Endothelial cell of umbilical vein (primary cell): Measurements from ENCODE around the gene WNT2. TPM values are rescaled to one million over a fixed set of nuclear protein-coding genes. Genes with fewer than 3 reads are reported as not detected.

Experiments used
- BruUV-seq: library from RNA; stranded (reverse); fragments of 400-500 nt; replicated peaks from 2 replicates; lab custom pipeline; 2021; lab: Mats Ljungman, UMichigan
- CTCF ChIA-PET: fragments of 300-600, 350-600 bp; sonication (Branson Sonifier 250); formaldehyde crosslinking; loops from one replicate; lab custom pipeline; 2021; ENCODE audit warnings: antibody characterized with exemption, inconsistent platforms; lab: Charles Lee
- POLR2A ChIA-PET: fragments of 300-600, 350-600 bp; sonication (Branson Sonifier 250); formaldehyde crosslinking; loops from one replicate; lab custom pipeline; 2021; ENCODE audit warnings: antibody characterized with exemption, inconsistent platforms; lab: Charles Lee
- DNase-seq: peaks from one replicate; pipeline ENCODE4 v3.0.0-alpha.2; 2011; ENCODE audit warnings: low read depth, low spot score
- FAIRE-seq: peaks from 2 replicates; lab custom pipeline; 2011; peaks lifted over from hg19 to GRCh38; lab: Jason Lieb, UNC
- H2AFZ ChIP-seq: 2 replicates; pipeline ENCODE4 v1.6.0; 2012; ENCODE audit warnings: low read depth, low read length, control low read depth, inconsistent platforms
- H3K27ac ChIP-seq: 2 replicates; pipeline ENCODE4 v1.5.1; 2011; ENCODE audit warnings: low read depth, mild to moderate bottlenecking, control low read depth, low read length, moderate library complexity; ENCODE audit not compliant: insufficient read depth
- H3K27me3 ChIP-seq, 2 experiments: 2 replicates each; pipeline versions ENCODE4 v1.6.0 to v1.6.1; 2011; ENCODE audit warnings: low read length in 2 of 2, mixed read lengths in 1 of 2; ENCODE audit not compliant: control insufficient read depth in 2 of 2, insufficient read depth in 2 of 2
- H3K36me3 ChIP-seq, 2 experiments: 2 replicates in 1 of 2; 3 replicates in 1 of 2; pipeline ENCODE4 v1.5.1; 2011; ENCODE audit warnings: low read length in 2 of 2, mild to moderate bottlenecking in 1 of 2, moderate library complexity in 1 of 2; ENCODE audit not compliant: control insufficient read depth in 2 of 2, insufficient read depth in 2 of 2; ENCODE audit errors: extremely low read depth in 1 of 2
- H3K4me1 ChIP-seq: 3 replicates; pipeline ENCODE4 v1.5.1; 2011; ENCODE audit warnings: mild to moderate bottlenecking, low read length; ENCODE audit not compliant: control insufficient read depth, insufficient read depth; ENCODE audit errors: extremely low read depth
- H3K4me2 ChIP-seq: 2 replicates; pipeline ENCODE4 v1.6.1; 2011; ENCODE audit warnings: low read length, control low read depth, mixed read lengths; ENCODE audit not compliant: insufficient read depth
- H3K4me3 ChIP-seq, 3 experiments: fragments of 200-600 bp in 1 of 3; sonication (generic), shearing (Covaris generic) in 1 of 3; replicated peaks in 1 of 3; 2 replicates each; pipeline ENCODE4 v1.5.1; 2011 to 2016; ENCODE audit warnings: control low read depth in 3 of 3, low read length in 3 of 3, mild to moderate bottlenecking in 2 of 3, inconsistent platforms in 1 of 3, low read depth in 1 of 3, moderate library complexity in 1 of 3; ENCODE audit not compliant: insufficient read depth in 1 of 3
- H3K79me2 ChIP-seq: 2 replicates; pipeline ENCODE4 v1.6.0; 2012; ENCODE audit warnings: low read length, inconsistent platforms; ENCODE audit not compliant: control insufficient read depth, insufficient read depth
- H3K9ac ChIP-seq: replicated peaks from 2 replicates; pipeline ENCODE3; 2011; ENCODE audit warnings: low read length, control low read depth; ENCODE audit not compliant: insufficient read depth; ENCODE audit errors: extremely low read depth
- H3K9me1 ChIP-seq: replicated peaks from 3 replicates; pipeline ENCODE4 v1.6.0; 2011; ENCODE audit warnings: mild to moderate bottlenecking, low read length; ENCODE audit not compliant: control insufficient read depth, insufficient read depth; ENCODE audit errors: extremely low read depth
- H3K9me3 ChIP-seq: replicated peaks from 2 replicates; pipeline ENCODE4 v1.5.1; 2012; ENCODE audit warnings: low read length, inconsistent platforms; ENCODE audit not compliant: control insufficient read depth, insufficient read depth
- H4K20me1 ChIP-seq: replicated peaks from 2 replicates; pipeline ENCODE3; 2011; ENCODE audit warnings: mild to moderate bottlenecking, low read length; ENCODE audit not compliant: control insufficient read depth, insufficient read depth; ENCODE audit errors: extremely low read depth
- EZH2 ChIP-seq: IDR thresholded peaks from 2 replicates; pipeline ENCODE4 v1.6.1; 2012; ENCODE audit warnings: borderline replicate concordance, low read depth, mild to moderate bottlenecking, moderate library complexity, low read length, inconsistent platforms; ENCODE audit not compliant: severe bottlenecking
- FOS ChIP-seq: IDR thresholded peaks from 2 replicates; pipeline ENCODE4 v1.6.1; 2011; ENCODE audit warnings: mild to moderate bottlenecking, low read length, moderate library complexity, borderline replicate concordance; ENCODE audit not compliant: insufficient read depth
- GATA2 ChIP-seq: IDR thresholded peaks from 2 replicates; pipeline ENCODE4 v1.7.0; 2011; ENCODE audit warnings: low read depth, mild to moderate bottlenecking, moderate library complexity, mixed read lengths, low read length; ENCODE audit not compliant: insufficient read length, insufficient read depth
- JUN ChIP-seq: IDR thresholded peaks from 2 replicates; pipeline ENCODE4 v1.6.1; 2011; ENCODE audit warnings: borderline replicate concordance, low read depth; ENCODE audit not compliant: insufficient read length, insufficient read depth
- MYC ChIP-seq: IDR thresholded peaks from one replicate; pipeline ENCODE4 v1.6.1; 2011; ENCODE audit warnings: mild to moderate bottlenecking, low read depth, low read length
- POLR2A ChIP-seq: IDR thresholded peaks from 2 replicates; pipeline ENCODE4 v1.6.1; 2012; ENCODE audit warnings: low read depth, mild to moderate bottlenecking, control low read depth, low read length
- POLR2AphosphoS5 ChIP-seq: IDR thresholded peaks from 2 replicates; pipeline ENCODE4 v1.6.1; 2012; ENCODE audit warnings: low read depth, mild to moderate bottlenecking, control low read depth, low read length, moderate library complexity; ENCODE audit not compliant: insufficient read depth
- dilution Hi-C: fragments of 300-500 bp; cut with MboI; formaldehyde crosslinking; loops from one replicate; pipeline ENCODE4 v1.15.0; 2019; ENCODE audit warnings: low sequenced_read_pairs; ENCODE audit not compliant: extremely low pct_ligation_motif_present
- intact Hi-C: fragments of 100-400 bp; cut with micrococcal nuclease; formaldehyde crosslinking; loops from one replicate; pipeline ENCODE4 v1.10.0; 2022
- polyA plus RNA-seq, 4 experiments: library from polyadenylated mRNA; depleted of rRNA in 3 of 4; stranded (reverse) in 3 of 4; unstranded in 1 of 4; fragments of >200 nt; gene quantifications; 2 replicates each; pipeline versions ENCODE4 v1.2.1 to v1.2.3, GENCODE V29; 2011 to 2012; ENCODE audit warnings: missing spikeins in 1 of 4
- total RNA-seq: library from RNA; stranded (reverse); gene quantifications from 2 replicates; pipeline ENCODE4 v1.2.3, GENCODE V29; 2021
- TF ChIP-seq, protein P1 (sequence below), 2 donors: IDR thresholded peaks; 1 replicate in 1 of 2; 2 replicates in 1 of 2; pipeline ENCODE4 v1.5.1; 2011; ENCODE audit warnings: low read length in 2 of 2, mild to moderate bottlenecking in 2 of 2, moderate library complexity in 2 of 2, control low read depth in 1 of 2, inconsistent platforms in 1 of 2, low read depth in 1 of 2; ENCODE audit not compliant: insufficient read depth in 1 of 2; ENCODE audit errors: extremely low read depth in 1 of 2
- TF ChIP-seq, protein P2 (sequence below): IDR thresholded peaks from 2 replicates; pipeline ENCODE4 v1.6.1; 2011; ENCODE audit not compliant: insufficient read depth, insufficient read length

The WNT2 gene
- total and polyA plus RNA-seq, 2 donors (not counting 3 experiments of a cell fraction or from before 2014, with no cell fraction given): not detected

DNA sequence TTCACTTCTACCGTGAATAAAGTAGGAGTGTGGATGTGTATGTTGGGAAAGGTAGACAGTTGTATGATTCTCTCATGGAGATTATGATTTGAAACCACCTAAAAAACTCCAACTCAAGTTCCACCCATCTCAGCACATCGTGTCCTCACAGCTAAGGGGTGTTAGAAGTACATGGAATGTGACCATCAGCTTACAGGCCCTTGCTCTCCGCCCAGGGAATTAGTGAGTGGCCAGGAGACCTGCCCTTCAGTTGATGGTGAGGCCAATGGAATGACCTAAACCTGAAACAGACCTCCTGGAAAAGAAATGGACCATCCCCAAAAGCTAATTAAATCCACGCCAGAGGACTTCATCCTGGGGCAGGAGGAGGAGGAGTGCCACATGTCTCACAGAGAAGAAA lies 2.1 kb upstream of the WNT2 start:
- Histone ChIP-seq H3K9me1 (no peaks in the 10 kb centered on the region), H4K20me1 (no peaks in the 10 kb centered on the region), H3K27me3 (peaks cover 39 to 55% of the 10 kb centered on the region in 2 experiments), H3K4me2 (no peak overlapping the region), H2AFZ (no peak overlapping the region), H3K9me3 (no peaks in the 10 kb centered on the region), H3K27ac (no peak overlapping the region), H3K4me3 (no peak overlapping the region), H3K4me1 (peaks cover 15% of the 10 kb centered on the region), H3K9ac (no peak overlapping the region), H3K36me3 (no peaks in the 10 kb centered on the region), H3K79me2 (no peaks in the 10 kb centered on the region)
- dilution Hi-C loops (no loop called here), intact Hi-C loops (no loop called here)
- no TSS peak for BruUV-seq
- POLR2A ChIA-PET: no interaction called here
- CTCF ChIA-PET: interaction anchor here (0.8 to 1.8 kb wide), 2 partner anchors 8 to 112 kb away, joined by 3 to 5 read pairs; no protein-coding TSS in a partner anchor
- FAIRE-seq: no peak
- DNase-seq: no peak
- TF ChIP-seq MYC (no peak), EZH2 (no peak), FOS (no peak), GATA2 (no peak), JUN (no peak), POLR2A (no peak), POLR2AphosphoS5 (no peak)
- TF ChIP-seq, protein P1, sequence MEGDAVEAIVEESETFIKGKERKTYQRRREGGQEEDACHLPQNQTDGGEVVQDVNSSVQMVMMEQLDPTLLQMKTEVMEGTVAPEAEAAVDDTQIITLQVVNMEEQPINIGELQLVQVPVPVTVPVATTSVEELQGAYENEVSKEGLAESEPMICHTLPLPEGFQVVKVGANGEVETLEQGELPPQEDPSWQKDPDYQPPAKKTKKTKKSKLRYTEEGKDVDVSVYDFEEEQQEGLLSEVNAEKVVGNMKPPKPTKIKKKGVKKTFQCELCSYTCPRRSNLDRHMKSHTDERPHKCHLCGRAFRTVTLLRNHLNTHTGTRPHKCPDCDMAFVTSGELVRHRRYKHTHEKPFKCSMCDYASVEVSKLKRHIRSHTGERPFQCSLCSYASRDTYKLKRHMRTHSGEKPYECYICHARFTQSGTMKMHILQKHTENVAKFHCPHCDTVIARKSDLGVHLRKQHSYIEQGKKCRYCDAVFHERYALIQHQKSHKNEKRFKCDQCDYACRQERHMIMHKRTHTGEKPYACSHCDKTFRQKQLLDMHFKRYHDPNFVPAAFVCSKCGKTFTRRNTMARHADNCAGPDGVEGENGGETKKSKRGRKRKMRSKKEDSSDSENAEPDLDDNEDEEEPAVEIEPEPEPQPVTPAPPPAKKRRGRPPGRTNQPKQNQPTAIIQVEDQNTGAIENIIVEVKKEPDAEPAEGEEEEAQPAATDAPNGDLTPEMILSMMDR (IDR thresholded peaks at IDR 0.05; ENCODE audit: extremely low read depth in 1 of 2, insufficient read depth in 1 of 2, low read depth in 1 of 2, low read length in 2 of 2): no peak
- TF ChIP-seq, protein P2, sequence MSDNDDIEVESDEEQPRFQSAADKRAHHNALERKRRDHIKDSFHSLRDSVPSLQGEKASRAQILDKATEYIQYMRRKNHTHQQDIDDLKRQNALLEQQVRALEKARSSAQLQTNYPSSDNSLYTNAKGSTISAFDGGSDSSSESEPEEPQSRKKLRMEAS: no peak
